Measurements from ENCODE around the gene KCNH4. TPM values are rescaled to one million over a fixed set of nuclear protein-coding genes. Genes with fewer than 3 reads are reported as not detected.

Gene KCNH4
- total and polyA plus RNA-seq, 2 of the 13 experiments (the other 11 are each of a cell fraction or from before 2014, with no cell fraction given), result 0.01 to 0.09 TPM

DNA sequence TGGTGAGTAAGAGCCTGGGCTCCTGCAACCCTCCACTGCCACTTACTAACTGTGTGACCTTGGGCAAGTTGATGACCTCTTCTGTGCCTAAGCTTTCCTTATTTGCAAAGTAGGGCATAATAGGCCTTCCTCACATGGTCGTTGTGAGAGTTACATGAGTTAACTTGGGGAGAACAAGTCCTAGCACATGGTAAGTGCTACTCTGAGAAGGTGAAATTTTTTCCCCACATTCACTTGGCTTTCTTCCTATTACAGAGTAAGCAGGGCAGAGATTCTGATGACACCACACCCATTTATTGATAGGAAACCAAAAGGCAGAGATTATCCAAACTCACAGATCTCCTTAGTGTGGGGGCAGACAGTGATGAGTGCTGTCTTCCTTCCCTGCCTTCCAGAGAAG lies 1.6 kb downstream of the KCNH4 start:
- no peak overlapping the region for H3K27ac ChIP-seq (ENCODE audit: extremely low read length, insufficient read depth, low read length)
- H3K9me3 ChIP-seq (ENCODE audit: low read length), result no peaks in the 10 kb centered on the region
- H3K4me3 ChIP-seq (replicated peaks in 1 of 3; ENCODE audit: insufficient read depth in 1 of 3, low read depth in 2 of 3, low read length in 3 of 3), result no peak overlapping the region
- H4K20me1 ChIP-seq (ENCODE audit: insufficient read depth, low read length), result peaks cover 5% of the 10 kb centered on the region
- ATAC-seq (no peak), DNase-seq (ENCODE audit: low spot score) (no peak), FAIRE-seq (no peak)
- POLR2A ChIA-PET, result interaction anchor here (1.1 to 3.6 kb wide), 3 partner anchors 9 to 26 kb away, joined by 4 to 19 read pairs (median 9); partner anchors contain the start of gene GHDC
- no peaks in the 10 kb centered on the region for H3K36me3 ChIP-seq (replicated peaks in 1 of 2; ENCODE audit: control insufficient read depth in 1 of 2, insufficient read depth in 2 of 2, low read length in 2 of 2)
- TF ChIP-seq MAZ (IDR thresholded peaks at IDR 0.05; ENCODE audit: borderline replicate concordance, low read depth, low read length) (no peak), MAZ (CRISPR knock-in tag; IDR thresholded peaks at IDR 0.05; ENCODE audit: low read depth) (0 out of 2 replicates have a peak, but pooled peaks have one; percentile 15), TERF1 (CRISPR knock-in tag; IDR thresholded peaks at IDR 0.05) (no peak), SALL2 (CRISPR knock-in tag; IDR thresholded peaks at IDR 0.05) (no peak), ZNF552 (CRISPR knock-in tag; IDR thresholded peaks at IDR 0.05; ENCODE audit: borderline replicate concordance) (no peak), ZNF501 (CRISPR knock-in tag; IDR thresholded peaks at IDR 0.05) (no peak)
- TF ChIP-seq, protein P1, sequence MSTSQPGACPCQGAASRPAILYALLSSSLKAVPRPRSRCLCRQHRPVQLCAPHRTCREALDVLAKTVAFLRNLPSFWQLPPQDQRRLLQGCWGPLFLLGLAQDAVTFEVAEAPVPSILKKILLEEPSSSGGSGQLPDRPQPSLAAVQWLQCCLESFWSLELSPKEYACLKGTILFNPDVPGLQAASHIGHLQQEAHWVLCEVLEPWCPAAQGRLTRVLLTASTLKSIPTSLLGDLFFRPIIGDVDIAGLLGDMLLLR (CRISPR knock-in tag; IDR thresholded peaks at IDR 0.05), result no peak
- TF ChIP-seq, protein P2, sequence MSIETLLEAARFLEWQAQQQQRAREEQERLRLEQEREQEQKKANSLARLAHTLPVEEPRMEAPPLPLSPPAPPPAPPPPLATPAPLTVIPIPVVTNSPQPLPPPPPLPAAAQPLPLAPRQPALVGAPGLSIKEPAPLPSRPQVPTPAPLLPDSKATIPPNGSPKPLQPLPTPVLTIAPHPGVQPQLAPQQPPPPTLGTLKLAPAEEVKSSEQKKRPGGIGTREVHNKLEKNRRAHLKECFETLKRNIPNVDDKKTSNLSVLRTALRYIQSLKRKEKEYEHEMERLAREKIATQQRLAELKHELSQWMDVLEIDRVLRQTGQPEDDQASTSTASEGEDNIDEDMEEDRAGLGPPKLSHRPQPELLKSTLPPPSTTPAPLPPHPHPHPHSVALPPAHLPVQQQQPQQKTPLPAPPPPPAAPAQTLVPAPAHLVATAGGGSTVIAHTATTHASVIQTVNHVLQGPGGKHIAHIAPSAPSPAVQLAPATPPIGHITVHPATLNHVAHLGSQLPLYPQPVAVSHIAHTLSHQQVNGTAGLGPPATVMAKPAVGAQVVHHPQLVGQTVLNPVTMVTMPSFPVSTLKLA (IDR thresholded peaks at IDR 0.05), result peak; percentile 61
- no peaks in the 10 kb centered on the region for H3K79me2 ChIP-seq (ENCODE audit: insufficient read depth, low read length)
- 0% methylated on average over 1 of the region's 1 CpG for WGBS (ENCODE audit: low lambda C conversion rate)
- H3K27me3 ChIP-seq (ENCODE audit: control insufficient read depth in 1 of 2, insufficient read depth in 2 of 2, low read length in 2 of 2), result peaks cover 0 to 15% of the 10 kb centered on the region in 2 experiments; a peak in 3 of 5 replicates
- in situ Hi-C loops (cut with HindIII; ENCODE audit: extremely low pct_ligation_motif_present, low pct_unique_long_range_greater_than_20kb) (no loop called here), intact Hi-C loops (cut with micrococcal nuclease; ENCODE audit: unreplicated experiment) (no loop called here)
- no peak overlapping the region for H2AFZ ChIP-seq (ENCODE audit: low read length)
- H3K9ac ChIP-seq (ENCODE audit: insufficient read depth, low read depth, low read length), result no peak overlapping the region
- CTCF ChIA-PET (ENCODE audit: low intra/inter-chr PET ratio, low total read pairs), result no interaction called here
- BruUV-seq (replicated peaks), result no TSS peak
- H3K4me1 ChIP-seq (ENCODE audit: insufficient read depth, low read length), result peaks cover 50% of the 10 kb centered on the region
- no peak overlapping the region for H3K4me2 ChIP-seq (ENCODE audit: low read depth, low read length)

Data from HepG2 (cell line).